ENCODE data around the gene ODF4. TPM values are rescaled to one million over a fixed set of nuclear protein-coding genes. Genes with fewer than 3 reads are reported as not detected.

Gene ODF4
- total and polyA plus RNA-seq, 10 of the 15 experiments (the other 5 are each of a cell fraction or from before 2014, with no cell fraction given) = not detected

GRCh38 chr17:8360260-8360659, 20.6 kb downstream of the ODF4 start:
- Histone ChIP-seq H3K9ac (ENCODE audit: control insufficient read depth, insufficient read depth, low read length) (no peak overlapping the region), H2AFZ (ENCODE audit: control insufficient read depth, low read depth, low read length) (no peak overlapping the region), H3K27ac (ENCODE audit: control insufficient read depth, insufficient read depth) (no peak overlapping the region), H3K4me1 (ENCODE audit: control insufficient read depth, insufficient read depth, low read length) (no peaks in the 10 kb centered on the region), H3K36me3 (ENCODE audit: control insufficient read depth in 2 of 2, insufficient read depth in 2 of 2, low read length in 1 of 2) (no peaks in the 10 kb centered on the region), H3K27me3 (replicated peaks in 1 of 2; ENCODE audit: control insufficient read depth in 2 of 2, insufficient read depth in 2 of 2, low read length in 1 of 2) (no peaks in the 10 kb centered on the region), H3K4me3 (no peak overlapping the region), H3K9me3 (replicated peaks; ENCODE audit: control insufficient read depth, insufficient read depth, low read length) (no peaks in the 10 kb centered on the region), H4K20me1 (ENCODE audit: control insufficient read depth, insufficient read depth) (no peaks in the 10 kb centered on the region), H3K79me2 (ENCODE audit: control insufficient read depth, insufficient read depth, low read length) (no peaks in the 10 kb centered on the region), H3K4me2 (ENCODE audit: control insufficient read depth, insufficient read depth) (no peak overlapping the region)
- intact Hi-C loops (cut with micrococcal nuclease; ENCODE audit: unreplicated experiment) (no loop called here), in situ Hi-C loops (cut with MboI) (no loop called here)
- RAD21 ChIA-PET (ENCODE audit: unreplicated experiment) = no interaction called here
- no peak for ATAC-seq
- CTCF ChIA-PET = interaction anchor here (1.1 kb wide), 1 partner anchor 22 kb away, joined by 3 read pairs; no protein-coding TSS in a partner anchor
- 33% methylated on average over 3 of the region's 3 CpGs for WGBS (ENCODE audit: insufficient coverage, insufficient replicate concordance, low lambda C conversion rate, missing lambda C conversion rate)
- BruUV-seq (replicated peaks) = no TSS peak
- SMC1A ChIA-PET (ENCODE audit: uncharacterized antibody, unreplicated experiment) = interaction anchor here (1.2 kb wide), 1 partner anchor 19 kb away, joined by 3 read pairs; no protein-coding TSS in a partner anchor
- TF ChIP-seq YBX1 (IDR thresholded peaks at IDR 0.05) (no peak), CHD1 (IDR thresholded peaks at IDR 0.05; ENCODE audit: low read depth, low read length) (no peak), SIX5 (IDR thresholded peaks at IDR 0.05; ENCODE audit: low read depth, low read length, severe bottlenecking) (no peak), SPI1 (IDR thresholded peaks at IDR 0.05; ENCODE audit: borderline replicate concordance, insufficient read depth, low read depth, low read length) (no peak), CHD2 (IDR thresholded peaks at IDR 0.05; ENCODE audit: borderline replicate concordance, low read depth, low read length) (no peak), BCL11A (IDR thresholded peaks at IDR 0.05; ENCODE audit: low read depth, low read length) (no peak), GATAD2B (conservative IDR thresholded peaks at IDR 0.05; ENCODE audit: low read depth) (no peak), SUPT20H (IDR thresholded peaks at IDR 0.05; ENCODE audit: borderline replicate concordance, control insufficient read depth, low read depth, low read length) (no peak), ZBED1 (IDR thresholded peaks at IDR 0.05; ENCODE audit: borderline replicate concordance) (no peak), RBBP5 (conservative IDR thresholded peaks at IDR 0.05) (no peak), NFYA (IDR thresholded peaks at IDR 0.05; ENCODE audit: borderline replicate concordance, low read depth, low read length) (no peak), RCOR1 (conservative IDR thresholded peaks at IDR 0.05; ENCODE audit: low read depth, low read length) (no peak)
- FAIRE-seq = no peak
- no peak for DNase-seq (ENCODE audit: low read depth, low spot score)
- POLR2A ChIA-PET = interaction anchor here (0.5 to 0.7 kb wide), 2 partner anchors 23 to 1355 kb away, joined by 4 to 7 read pairs; no protein-coding TSS in a partner anchor
